ACC112 (cell line): ENCODE results near the gene WDR72.
"Not testable (repeated sequence)": the region's sequence is repeated elsewhere in the genome, so short reads cannot be mapped to it uniquely, and the experiment has no call there.

Experiments
- H2AFZ ChIP-seq: fragments of 200-600 bp; sonication (generic); one replicate; pipeline ENCODE4 v1.6.0; 2017; ENCODE audit warnings: antibody characterized with exemption, low read length; ENCODE audit not compliant: unreplicated experiment
- H3K27ac ChIP-seq: fragments of 200-600 bp; sonication (generic); 2 replicates; pipeline ENCODE4 v1.5.1; 2014; ENCODE audit warnings: low read depth, mild to moderate bottlenecking, antibody characterized with exemption, low read length, moderate library complexity
- H3K27me3 ChIP-seq: fragments of 200-600 bp; sonication (generic); 2 replicates; pipeline ENCODE4 v1.6.1; 2014; ENCODE audit warnings: mild to moderate bottlenecking, antibody characterized with exemption, low read length, moderate library complexity, mixed read lengths; ENCODE audit not compliant: insufficient read depth
- H3K36me3 ChIP-seq: fragments of 200-600 bp; sonication (generic); 2 replicates; pipeline ENCODE4 v1.6.1; 2016; ENCODE audit warnings: mild to moderate bottlenecking, antibody characterized with exemption, low read length, moderate library complexity, mixed read lengths; ENCODE audit not compliant: insufficient read depth
- H3K4me1 ChIP-seq: fragments of 200-600 bp; sonication (generic); one replicate; pipeline ENCODE4 v1.6.1; 2016; ENCODE audit warnings: low read length, mixed read lengths; ENCODE audit not compliant: insufficient read depth, unreplicated experiment, control insufficient read depth
- H3K4me3 ChIP-seq: fragments of 200-600 bp; sonication (generic); 2 replicates; pipeline ENCODE4 v1.5.1; 2014; ENCODE audit warnings: mild to moderate bottlenecking, low read depth, low read length
- H3K79me2 ChIP-seq: fragments of 200-600 bp; sonication (generic); one replicate; pipeline ENCODE4 v1.6.0; 2016; ENCODE audit warnings: low read length; ENCODE audit not compliant: control insufficient read depth, unreplicated experiment, insufficient read depth

Gene WDR72

DNA sequence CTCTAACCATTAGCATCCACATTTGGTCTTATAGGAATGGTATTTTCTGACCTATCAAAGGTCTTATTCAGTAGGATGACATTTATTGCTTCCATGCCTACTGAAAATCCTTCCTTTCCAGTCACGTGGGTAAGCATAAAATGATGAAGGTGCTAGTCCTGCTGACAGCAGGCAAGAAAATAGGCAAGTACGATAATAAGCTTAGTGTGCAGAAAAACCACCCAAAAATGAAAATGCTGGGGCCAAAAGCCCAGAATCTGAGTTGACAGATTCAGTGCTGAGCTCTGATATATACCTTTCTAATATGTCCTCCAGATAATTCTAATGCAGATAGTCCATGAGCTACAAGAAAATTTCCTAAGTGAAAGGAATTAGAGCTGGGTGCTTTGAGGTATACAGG, 194.8 kb downstream of the WDR72 start:
- Histone ChIP-seq H2AFZ (no peak overlapping the region), H3K27me3 (no peaks in the 10 kb centered on the region), H3K27ac (no peak overlapping the region), H3K79me2 (no peaks in the 10 kb centered on the region), H3K4me1 (no peaks in the 10 kb centered on the region), H3K36me3 (no peaks in the 10 kb centered on the region), H3K4me3 (no peak overlapping the region)

DNA sequence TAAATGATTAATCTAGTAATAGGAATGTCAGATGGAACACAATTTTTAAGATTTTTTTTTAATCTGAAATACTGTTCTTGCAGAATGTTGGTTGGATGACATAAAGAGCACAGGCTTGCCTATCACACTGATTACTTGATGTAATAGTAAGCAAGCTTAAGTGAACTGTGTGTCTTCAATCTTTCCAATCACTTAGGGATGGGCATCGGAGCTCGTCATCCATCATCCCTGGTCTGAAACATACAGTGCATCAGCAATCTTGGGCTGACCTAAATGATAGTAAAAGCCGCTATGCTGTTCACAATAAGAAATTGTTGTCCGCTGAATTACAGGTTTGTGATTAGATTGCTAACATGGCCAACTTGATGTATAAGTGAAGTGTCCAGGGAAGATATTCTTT, 195.8 kb downstream of the WDR72 start:
- Histone ChIP-seq H3K36me3 (no peaks in the 10 kb centered on the region), H3K27me3 (no peaks in the 10 kb centered on the region), H3K79me2 (no peaks in the 10 kb centered on the region), H3K4me1 (no peaks in the 10 kb centered on the region), H3K4me3 (no peak overlapping the region), H3K27ac (no peak overlapping the region), H2AFZ (no peak overlapping the region)

DNA sequence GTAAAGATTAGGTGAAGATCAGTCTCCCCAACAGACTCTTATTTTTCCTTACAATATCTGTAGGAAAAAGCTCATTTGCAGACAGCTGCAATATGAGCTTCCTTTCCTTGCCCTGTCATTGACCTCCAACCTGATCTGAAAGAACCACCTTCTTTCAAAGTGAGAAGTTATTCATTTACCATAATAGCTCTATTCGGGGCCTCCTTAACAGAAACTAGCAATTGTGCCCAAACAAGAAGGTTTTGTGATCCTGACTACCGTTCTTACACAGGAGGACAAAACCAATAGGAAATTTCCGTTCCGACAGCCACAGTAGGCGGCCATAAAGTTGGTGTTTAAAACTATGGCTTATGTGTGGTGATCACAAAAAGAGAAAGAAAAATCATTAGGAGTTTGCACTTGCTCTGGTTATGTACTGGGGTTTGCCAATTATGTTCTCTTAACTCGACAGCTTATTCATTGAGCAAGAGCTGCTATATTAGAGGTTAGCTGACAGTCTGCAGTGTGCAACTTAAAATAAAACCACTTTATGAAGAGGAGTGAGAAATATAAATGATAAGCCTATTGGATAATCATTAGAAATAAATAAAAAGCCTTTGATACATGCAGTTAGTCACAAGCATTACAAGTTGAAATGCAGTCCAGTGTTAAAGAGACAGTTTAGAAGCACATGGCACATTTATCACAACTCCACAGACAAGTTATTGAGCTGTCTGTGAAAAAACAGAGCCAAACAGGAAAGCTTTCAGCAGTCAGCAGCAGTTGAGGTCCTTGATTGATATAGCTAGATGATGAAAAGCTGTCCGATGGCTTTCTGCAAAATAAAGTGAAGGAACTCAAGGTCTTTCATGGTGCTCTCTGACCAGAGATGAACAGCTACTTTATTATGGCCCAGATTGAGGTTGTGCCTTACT, 199.8 kb downstream of the WDR72 start:
- H3K4me3 ChIP-seq = no peak overlapping the region
- no peaks in the 10 kb centered on the region for H3K36me3 ChIP-seq
- H3K4me1 ChIP-seq = no peaks in the 10 kb centered on the region
- H3K79me2 ChIP-seq = no peaks in the 10 kb centered on the region
- H2AFZ ChIP-seq = no peak overlapping the region
- H3K27me3 ChIP-seq = no peaks in the 10 kb centered on the region
- no peak overlapping the region for H3K27ac ChIP-seq

DNA sequence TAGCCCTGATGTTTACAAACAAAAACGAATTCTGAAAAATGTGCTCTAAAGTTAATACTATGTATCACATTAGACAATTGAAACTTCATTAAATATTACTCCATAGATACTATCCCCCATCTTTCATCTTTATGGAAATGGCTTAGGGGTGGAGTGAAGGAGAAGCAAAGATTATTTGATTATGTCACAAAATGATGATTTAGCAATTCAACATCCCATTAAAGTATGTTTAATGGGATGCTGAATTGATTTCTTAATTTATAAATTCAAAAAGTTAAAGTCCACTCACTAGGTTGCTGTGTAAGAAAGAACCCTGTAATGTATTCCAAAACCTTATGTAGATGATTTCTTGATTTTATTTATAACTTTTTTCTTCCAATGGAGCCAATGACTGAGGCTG, 201.1 kb downstream of the WDR72 start:
- no peaks in the 10 kb centered on the region for H3K79me2 ChIP-seq

DNA sequence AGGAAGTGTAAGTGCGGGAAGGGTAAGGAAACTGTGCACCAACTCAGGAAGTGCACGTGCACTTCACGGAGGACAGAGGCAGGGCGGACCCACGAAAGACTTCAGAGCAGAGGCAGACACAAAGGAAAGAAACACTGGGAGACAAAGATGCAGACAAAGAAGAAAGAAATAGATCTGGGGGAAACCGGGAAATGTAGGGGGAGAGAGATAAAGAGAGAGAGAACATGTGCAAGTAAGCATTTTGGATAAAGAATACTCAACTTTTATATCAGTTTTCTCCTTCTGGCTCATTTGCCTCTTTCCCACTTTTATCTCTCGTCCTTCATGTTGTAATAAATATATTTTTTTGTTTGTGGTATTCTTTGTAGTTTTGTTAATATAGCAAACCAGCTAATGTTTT, 204.2 kb downstream of the WDR72 start:
- Histone ChIP-seq H2AFZ (no peak overlapping the region), H3K79me2 (no peaks in the 10 kb centered on the region), H3K27me3 (no peaks in the 10 kb centered on the region)

More for the DNA sequence above, 201.1 kb downstream of the WDR72 start:
- Histone ChIP-seq H3K4me3 (no peak overlapping the region), H3K27me3 (no peaks in the 10 kb centered on the region), H3K4me1 (no peaks in the 10 kb centered on the region), H3K27ac (no peak overlapping the region), H3K36me3 (no peaks in the 10 kb centered on the region), H2AFZ (no peak overlapping the region)

DNA sequence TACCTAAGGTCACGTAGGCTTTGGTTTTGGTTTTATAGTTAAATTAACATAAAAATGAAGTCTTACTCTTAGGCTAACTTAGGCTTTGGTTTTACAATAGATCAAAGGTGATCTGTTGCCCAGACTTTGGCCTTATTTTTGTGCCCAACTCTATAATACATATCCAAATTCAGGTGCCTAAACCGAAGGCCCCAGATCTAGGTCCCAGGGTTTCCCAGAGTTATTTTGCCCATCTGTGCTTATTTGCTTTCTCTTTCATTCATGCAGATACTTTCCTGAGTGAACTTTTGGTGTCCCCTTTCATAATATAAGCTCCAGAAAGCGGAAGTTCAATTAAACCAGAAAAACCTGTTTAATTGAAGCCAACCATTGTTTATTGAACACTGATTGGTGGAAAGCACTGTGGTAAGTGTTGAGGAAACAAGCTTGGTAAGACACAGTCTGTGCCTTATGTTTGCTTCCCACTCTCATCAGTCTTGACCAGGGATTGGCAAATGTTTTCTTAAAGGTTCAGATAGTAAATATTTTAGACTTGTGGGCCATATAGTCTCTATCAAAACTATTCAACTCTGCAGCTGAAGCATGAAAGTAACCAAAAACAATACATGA, 209.7 kb downstream of the WDR72 start:
- no peak overlapping the region for H2AFZ ChIP-seq
- no peaks in the 10 kb centered on the region for H3K27me3 ChIP-seq
- no peaks in the 10 kb centered on the region for H3K79me2 ChIP-seq
- H3K27ac ChIP-seq = no peak overlapping the region
- H3K4me1 ChIP-seq = no peaks in the 10 kb centered on the region
- H3K4me3 ChIP-seq = no peak overlapping the region
- no peaks in the 10 kb centered on the region for H3K36me3 ChIP-seq

More for the DNA sequence above, 204.2 kb downstream of the WDR72 start:
- H3K4me1 ChIP-seq = no peaks in the 10 kb centered on the region
- no peak overlapping the region for H3K27ac ChIP-seq
- H3K36me3 ChIP-seq = no peaks in the 10 kb centered on the region
- no peak overlapping the region for H3K4me3 ChIP-seq

DNA sequence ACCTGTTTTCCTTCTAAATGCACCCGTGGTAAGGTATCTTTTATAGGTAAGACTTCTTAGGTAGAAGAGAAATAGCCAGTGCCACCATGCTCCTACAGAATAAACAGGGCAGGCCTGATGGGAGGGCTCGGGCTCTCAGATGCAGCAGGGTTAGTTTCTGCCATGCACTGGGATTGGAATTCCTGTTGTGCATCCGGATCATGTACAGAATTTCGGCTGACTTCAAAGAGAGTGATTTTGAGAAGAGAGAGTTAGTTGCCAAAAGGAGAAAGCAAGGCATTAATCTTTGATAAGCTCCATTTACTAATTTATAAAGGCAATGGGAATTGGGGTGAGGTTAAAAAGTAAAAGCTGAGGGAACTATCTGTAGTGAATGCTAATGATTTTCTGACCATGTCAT, 211.2 kb downstream of the WDR72 start:
- H3K79me2 ChIP-seq = no peaks in the 10 kb centered on the region
- H3K4me3 ChIP-seq = no peak overlapping the region
- no peaks in the 10 kb centered on the region for H3K4me1 ChIP-seq
- H3K27me3 ChIP-seq = no peaks in the 10 kb centered on the region
- no peaks in the 10 kb centered on the region for H3K36me3 ChIP-seq
- H3K27ac ChIP-seq = no peak overlapping the region
- no peak overlapping the region for H2AFZ ChIP-seq

DNA sequence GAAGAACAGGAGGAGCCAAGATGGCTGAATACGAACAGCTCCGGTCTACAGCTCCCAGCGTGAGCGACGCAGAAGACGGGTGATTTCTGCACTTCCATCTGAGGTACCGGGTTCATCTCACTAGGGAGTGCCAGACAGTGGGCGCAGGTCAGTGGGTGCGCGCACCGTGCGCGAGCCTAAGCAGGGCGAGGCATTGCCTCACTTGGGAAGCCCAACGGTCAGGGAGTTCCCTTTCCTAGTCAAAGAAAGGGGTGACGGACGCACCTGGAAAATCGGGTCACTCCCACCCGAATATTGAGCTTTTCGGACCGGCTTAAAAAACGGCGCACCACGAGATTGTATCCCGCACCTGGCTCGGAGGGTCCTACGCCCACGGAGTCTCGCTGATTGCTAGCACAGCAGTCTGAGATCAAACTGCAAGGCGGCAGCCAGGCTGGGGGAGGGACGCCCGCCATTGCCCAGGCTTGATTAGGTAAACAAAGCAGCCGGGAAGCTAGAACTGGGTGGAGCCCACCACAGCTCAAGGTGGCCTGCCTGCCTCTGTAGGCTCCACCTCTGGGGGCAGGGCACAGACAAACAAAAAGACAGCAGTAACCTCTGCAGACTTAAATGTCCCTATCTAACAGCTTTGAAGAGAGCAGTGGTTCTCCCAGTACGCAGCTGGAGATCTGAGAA, 218.7 kb downstream of the WDR72 start:
- not testable (repeated sequence) for H3K79me2 ChIP-seq, H3K27me3 ChIP-seq, H3K4me1 ChIP-seq, H3K36me3 ChIP-seq, H3K4me3 ChIP-seq, H2AFZ ChIP-seq, H3K27ac ChIP-seq

DNA sequence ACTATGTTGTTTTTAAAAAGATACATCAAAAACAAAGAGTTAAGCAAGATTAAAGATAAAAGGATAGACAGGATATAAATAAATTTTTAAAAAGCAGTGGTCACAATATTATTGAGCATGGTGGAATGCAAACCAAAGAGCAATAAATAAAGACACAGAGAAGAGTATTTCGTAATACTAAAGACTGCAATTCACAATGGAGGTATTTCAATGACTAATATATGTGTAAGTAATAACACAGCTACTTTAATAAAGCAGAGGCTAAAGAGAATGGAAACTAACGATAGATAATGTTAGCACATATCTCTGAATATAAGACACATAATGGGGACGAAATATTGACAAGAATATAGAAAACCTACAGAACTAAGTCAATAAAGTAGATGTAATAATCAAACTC, 219.6 kb downstream of the WDR72 start:
- Histone ChIP-seq H3K27me3 (no peaks in the 10 kb centered on the region), H3K4me1 (no peaks in the 10 kb centered on the region), H3K27ac (no peak overlapping the region), H2AFZ (no peak overlapping the region), H3K79me2 (no peaks in the 10 kb centered on the region), H3K4me3 (no peak overlapping the region), H3K36me3 (no peaks in the 10 kb centered on the region)

DNA sequence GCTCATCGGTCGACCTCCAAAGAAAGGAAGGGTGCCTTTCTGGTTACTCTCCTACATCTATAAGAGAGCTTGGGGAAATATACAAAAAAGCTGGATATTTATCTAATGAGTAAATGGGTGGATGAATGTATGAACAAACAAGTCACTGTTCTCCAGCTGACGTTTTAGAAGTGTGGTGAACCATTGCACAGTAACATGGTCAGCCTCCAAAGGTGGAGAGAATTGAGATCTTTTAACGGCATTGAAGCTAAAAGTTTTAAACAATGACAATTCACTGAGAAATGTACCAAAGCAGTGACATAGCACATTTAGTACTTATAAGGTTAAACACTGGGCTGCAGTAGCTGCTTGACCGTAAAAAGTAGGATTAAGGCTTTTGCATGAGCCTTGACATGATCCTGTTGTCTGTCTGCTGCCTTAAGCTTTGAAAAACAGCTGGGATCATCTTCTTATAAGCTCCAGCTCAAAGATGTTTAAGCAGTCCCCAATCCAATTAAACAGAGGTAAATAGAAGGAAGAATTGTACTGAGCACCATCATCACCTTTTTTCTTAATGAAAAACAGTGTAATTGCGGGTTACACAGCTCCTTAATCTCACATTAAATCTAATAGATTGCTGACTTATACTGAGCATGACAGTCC, 222.9 kb downstream of the WDR72 start:
- H3K79me2 ChIP-seq = no peaks in the 10 kb centered on the region

More for the DNA sequence above, 222.9 kb downstream of the WDR72 start:
- no peaks in the 10 kb centered on the region for H3K4me1 ChIP-seq
- H2AFZ ChIP-seq = no peak overlapping the region
- H3K27ac ChIP-seq = no peak overlapping the region
- H3K27me3 ChIP-seq = no peaks in the 10 kb centered on the region
- no peak overlapping the region for H3K4me3 ChIP-seq
- no peaks in the 10 kb centered on the region for H3K36me3 ChIP-seq
